Renal pelvis (tissue), 4 donors: ENCODE results near the gene PDZD2. TPM values are rescaled to one million over a fixed set of nuclear protein-coding genes. Genes with fewer than 3 reads are reported as not detected.

ENCODE experiments used
- DNase-seq: peaks from one replicate; pipeline ENCODE4 v3.0.0-alpha.2; 2013
- polyA plus RNA-seq, 3 donors: library from polyadenylated mRNA; unstranded; fragments of 120-200 nt; gene quantifications; one replicate each; pipeline ENCODE4 v1.2.1, GENCODE V29; 2013; ENCODE audit not compliant: insufficient read length in 3 of 3

Gene PDZD2
- polyA plus RNA-seq, 3 donors: 16.3 to 21.4 (median 18.9) TPM

- no peak for DNase-seq
Measured at GRCh38 chr5:31921852-31922305, 282.9 kb downstream of the PDZD2 start.

GRCh38 chr5:31924005-31924404 is 285.1 kb downstream of the PDZD2 start:
- DNase-seq: no peak

DNA sequence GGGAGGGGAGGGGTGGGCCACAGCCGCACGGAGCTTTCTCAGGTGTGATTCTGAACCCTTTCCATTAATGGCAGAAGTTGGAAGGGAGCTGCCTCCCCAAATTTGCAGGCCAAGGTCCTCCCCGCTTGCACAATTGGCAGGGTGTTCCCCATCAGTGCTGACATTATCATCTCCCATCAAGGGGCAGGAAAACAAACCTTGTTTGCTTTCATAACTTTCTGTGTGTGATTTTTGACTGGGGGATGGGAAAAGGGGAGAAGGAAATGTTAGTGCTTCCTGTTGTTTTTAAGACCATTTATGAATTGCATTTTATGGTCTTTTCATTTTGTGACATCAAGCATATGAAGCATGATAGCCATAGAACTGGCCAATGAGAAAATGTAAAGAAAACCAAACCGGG is 292.9 kb downstream of the PDZD2 start:
- peak; percentile 38 for DNase-seq

GRCh38 chr5:31934156-31934555 is 295.2 kb downstream of the PDZD2 start:
- no peak for DNase-seq

DNA sequence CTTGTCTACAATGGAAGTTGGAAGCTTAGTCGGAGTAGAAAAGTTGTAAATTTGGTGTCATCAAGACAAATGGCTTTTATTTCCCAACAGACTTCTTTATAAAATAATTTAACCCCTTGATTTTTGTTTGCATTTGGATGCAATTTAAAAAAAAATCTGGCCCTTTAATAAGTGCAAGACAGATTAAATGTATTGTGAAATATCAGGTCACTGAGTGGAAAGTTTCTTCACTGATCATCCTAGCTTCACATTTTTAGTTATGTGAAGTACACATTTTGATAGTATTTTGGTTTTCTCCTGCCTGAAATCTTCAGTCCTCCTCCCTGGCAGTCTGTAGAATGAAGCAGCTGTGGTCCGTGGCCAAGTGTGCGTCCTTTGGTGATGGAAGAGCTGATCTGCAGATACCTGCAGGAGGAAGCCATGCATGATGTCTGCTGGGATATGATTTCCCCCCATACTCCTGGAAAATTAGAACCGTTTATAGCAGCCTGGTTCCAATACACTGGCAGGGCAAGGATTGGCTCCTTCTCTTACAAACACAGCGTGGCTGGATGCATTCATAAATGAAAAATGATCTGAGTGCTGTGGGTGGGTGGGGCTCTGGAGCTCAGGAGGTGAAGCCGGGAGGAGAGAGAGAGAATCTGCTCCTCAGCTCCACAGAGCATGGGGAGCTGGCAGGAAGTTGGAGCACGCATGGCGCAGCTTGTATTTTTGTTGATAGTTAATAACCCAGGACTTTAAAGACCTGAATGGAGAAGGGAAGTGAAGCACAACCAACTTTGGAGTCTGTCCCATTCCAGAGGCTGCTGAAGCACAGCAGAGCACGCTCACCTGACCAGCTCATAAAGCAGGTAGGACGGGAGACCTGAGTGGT is 296.8 kb downstream of the PDZD2 start:
- DNase-seq: peak; percentile 71

GRCh38 chr5:31936683-31937082 is 297.8 kb downstream of the PDZD2 start:
- peak; percentile 41 for DNase-seq

GRCh38 chr5:31937226-31937625 is 298.3 kb downstream of the PDZD2 start:
- DNase-seq: no peak

DNA sequence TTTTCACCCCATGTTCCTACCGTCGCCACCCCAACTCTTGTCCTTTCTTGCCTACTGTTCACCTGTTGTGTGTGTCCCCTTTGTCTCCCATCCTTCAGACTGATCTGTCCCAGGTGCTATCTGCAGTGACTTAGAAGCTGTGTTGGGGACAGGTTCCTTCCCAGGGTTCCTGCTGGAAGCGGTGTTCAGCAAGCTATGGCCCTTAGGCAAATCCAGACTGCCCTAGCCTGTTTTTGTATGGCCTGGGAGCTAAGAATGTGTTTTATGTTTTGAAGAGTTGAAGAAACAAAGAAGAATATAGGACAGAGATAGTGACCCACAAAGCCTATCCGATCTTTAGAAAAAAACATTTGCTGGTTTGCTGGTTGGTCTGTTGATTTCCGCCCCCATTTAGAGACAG is 298.8 kb downstream of the PDZD2 start:
- DNase-seq: no peak

- no peak for DNase-seq
Measured at GRCh38 chr5:31939151-31939550, 300.2 kb downstream of the PDZD2 start.

DNA sequence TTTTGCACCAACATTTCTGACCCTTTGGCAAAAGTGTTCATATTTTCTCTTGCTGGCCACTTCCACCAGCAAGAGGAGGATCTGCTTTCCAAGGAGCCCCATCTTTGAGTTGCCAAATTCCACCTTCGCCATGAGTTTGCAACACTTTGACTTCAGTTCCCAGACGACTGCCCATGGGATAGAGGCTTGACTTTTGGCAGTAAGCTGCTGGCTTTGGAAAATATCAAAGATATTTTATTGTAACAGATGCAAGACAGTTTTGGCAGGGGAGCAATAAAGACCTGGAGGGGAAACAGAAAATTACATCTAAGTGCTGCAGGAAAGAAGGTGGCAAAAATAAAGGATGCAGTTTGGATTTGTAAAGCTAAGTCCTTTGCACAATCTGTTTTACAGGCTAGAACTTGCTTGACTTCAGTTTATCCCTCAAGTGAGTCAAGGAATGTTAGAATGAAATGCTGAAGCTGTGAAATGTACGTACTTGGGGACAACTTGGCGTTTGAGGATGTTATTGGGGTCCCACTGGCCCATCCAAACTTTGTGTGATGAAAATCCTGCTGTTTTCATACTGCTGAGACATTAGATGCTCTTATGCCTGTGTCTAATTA is 302.3 kb downstream of the PDZD2 start:
- no peak for DNase-seq

DNA sequence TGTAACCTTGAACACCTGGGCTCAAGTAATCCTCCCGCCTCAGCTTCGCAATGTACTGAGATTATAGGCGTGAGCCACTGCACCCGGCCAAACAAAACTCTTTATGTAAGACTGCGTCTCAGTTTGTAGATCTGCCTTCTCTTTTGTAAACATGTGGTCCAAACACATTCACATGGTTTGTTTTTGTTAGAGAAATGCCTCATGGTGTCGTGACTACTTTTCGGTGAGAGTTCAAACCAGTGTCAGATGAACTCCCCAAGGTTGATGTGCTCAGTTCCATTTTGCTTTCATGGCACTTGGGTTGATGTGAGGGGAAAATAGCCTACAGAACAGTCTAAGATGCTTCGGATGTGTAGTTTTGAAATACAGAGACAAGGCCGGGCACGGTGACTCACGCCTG is 303.6 kb downstream of the PDZD2 start:
- DNase-seq: no peak

DNA sequence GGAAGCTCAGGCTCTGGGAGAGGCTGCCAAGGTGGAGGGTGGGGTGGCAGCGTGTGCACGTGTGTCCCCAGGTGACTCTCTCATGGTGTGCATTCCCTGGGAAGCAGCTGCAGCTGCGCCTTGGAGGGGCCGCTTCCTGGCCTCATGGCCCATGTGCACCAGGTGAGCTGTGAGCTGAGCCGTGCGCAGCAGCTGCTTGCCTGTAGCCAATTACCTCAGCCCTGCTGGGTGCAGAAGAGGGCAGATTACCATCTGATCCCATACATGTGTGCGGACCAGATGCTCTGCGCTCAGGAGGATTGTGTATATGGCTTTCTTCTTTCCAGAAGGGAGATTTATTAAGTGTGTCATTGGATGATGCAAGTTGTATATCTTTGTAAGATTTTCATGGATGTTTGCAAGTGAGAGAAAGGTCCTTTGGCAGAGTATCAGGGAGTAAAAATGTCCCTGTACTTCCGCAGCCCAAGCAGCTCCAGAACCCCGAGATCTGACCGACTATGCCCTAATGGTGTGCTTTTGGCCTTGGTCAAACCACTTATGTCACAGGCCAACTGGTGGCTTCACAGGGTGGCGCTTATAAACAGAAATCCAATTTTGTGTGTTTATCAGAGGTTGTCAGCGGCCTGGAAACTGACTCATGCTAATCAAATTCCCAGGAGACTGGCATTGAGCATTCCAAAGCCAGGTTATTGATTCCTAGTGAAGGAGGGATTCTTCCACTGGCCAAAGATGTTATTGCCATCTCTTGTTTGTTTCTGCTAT is 305.9 kb downstream of the PDZD2 start:
- DNase-seq: no peak

DNA sequence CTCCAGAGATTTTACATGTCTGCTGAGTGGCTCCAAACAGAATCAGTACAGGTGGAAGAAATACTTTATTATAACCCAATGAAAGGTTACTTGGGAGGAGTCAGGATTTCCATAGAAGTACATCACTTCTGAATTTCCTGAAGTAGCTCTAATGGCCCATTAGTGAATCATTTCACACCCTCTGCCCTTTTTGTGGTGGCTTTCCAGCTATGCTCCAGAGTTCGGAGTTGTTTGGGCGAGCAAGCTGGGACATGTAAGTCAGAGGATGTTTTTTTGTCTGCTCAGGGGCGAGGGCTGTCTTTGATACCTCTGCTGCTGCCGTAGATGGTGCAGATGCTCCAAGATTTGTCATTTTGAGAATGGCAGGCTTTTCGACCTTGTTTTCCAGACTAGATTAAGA is 309.1 kb downstream of the PDZD2 start:
- DNase-seq: no peak

GRCh38 chr5:31952067-31952466 is 313.1 kb downstream of the PDZD2 start:
- no peak for DNase-seq

DNA sequence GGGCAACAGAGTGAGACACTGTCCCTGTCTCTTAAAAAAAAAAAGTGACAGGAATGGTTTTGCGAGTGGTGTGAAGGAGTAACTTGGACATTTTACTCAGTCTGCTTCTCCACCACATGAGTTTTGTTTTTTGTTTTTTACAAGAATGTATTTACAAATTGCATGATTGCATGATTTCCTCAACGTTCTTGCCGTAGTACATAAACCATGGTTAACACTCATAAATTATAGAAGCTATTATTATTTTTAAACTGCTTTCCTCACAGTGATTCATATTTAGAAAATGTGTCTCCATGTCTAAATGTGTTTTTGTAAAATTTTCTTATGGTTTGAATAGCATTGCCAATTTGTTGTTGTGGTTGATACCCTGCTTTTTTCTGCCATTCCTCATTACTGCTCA is 315.2 kb downstream of the PDZD2 start:
- DNase-seq: no peak

DNA sequence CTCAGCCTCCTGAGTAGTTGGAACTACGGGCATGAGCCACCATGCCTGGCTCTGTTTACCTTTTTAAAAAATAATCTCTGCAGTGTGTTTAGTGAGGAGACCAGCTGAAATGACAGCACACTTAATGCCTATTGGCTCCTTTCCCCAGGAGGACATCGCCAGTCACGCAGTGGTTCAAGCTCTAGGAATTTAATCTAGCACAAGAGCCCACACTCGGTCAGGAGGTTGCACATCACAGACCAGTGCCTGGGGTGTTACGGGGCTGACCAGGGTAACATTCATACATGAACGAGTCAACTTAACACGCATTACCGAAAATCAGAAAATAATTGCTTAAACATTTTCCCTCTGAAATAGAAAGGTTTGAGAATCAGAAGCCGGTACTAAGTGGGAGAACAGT is 318.2 kb downstream of the PDZD2 start:
- DNase-seq: no peak

DNA sequence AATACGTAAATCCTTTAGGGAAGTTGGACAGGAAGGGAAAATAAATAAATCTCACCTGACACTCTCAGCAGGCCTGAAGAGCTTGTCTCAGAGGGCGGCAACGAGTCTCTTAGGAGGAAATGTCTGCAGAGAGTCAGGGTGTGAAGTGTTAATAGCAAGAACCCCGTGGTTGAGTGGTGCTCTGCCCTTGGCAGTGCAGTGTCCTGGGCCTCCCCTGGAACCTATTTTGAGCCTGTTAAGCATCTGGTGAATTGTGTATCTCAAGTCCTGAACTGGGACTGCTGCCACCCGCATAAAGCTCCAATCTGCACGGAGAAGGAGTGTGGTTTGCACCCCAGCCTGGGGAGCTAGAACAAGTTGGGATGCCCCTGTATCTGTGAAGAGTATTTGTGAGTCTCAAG is 323.4 kb downstream of the PDZD2 start:
- DNase-seq: no peak

DNA sequence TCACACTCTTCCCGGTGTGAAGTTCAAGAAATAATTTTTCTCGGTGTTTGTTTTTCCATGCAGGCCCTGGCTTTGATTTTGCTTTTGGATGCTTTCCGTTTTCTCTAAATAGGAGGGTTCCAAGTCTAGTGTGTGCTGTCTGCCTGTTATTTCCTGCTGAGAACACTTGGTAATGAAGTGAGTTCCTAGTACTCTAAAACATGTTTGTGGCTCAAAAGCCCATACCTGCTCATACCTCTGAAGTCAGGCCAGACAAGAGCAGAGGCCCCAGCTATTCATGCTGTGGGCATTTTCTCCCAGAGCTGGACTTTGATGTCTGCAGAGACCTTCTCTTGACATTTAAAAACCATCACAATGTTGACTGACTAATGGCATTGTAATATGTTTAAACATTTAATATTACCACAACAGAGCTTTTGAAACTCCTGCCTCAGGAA is 324.0 kb downstream of the PDZD2 start:
- no peak for DNase-seq

DNA sequence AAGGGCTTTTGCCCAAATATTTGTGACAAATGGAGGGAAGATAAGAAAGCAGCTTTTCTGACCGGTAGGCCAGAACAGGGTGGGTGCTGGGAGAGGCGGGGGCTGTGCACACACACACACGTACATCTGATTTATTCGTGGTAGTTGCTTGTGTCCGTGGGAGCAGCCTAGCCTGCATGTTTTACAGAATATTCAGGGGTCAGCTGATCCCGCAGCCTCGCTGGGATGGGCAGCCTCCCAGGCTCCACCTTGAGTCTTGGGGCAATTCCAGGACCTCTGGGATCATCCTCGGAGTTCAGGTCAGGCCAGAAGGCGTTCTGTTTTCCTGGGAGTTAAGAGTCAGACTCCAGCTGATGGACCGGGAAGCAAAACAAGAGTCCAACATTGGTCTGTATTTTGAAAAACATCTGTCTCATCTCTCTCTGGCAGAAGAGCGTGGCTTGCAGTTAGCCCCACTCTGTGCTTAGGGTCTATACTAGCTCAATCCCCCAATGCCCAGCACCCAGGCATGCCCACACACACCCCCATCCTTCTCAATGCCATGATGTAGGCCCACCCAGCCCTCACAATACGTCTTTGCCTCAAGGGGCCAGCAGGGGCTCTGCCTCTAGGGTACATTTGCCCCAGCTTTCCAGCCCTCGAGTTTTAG is 324.6 kb downstream of the PDZD2 start:
- no peak for DNase-seq

- no peak for DNase-seq
Measured at GRCh38 chr5:31964007-31964360, 325.1 kb downstream of the PDZD2 start.

GRCh38 chr5:31965227-31965626 is 326.3 kb downstream of the PDZD2 start:
- DNase-seq: no peak

- no peak for DNase-seq
Measured at GRCh38 chr5:31966936-31967335, 328.0 kb downstream of the PDZD2 start.
